Prostate gland (tissue), 2 donors: ENCODE results near the gene ANKRD39. TPM values are rescaled to one million over a fixed set of nuclear protein-coding genes. Genes with fewer than 3 reads are reported as not detected.
"Not testable (repeated sequence)": the region's sequence is repeated elsewhere in the genome, so short reads cannot be mapped to it uniquely, and the experiment has no call there.

Experiments
- DNase-seq: peaks from one replicate; pipeline ENCODE4 v3.0.0-alpha.2; 2019; ENCODE audit warnings: low spot score
- H3K27ac ChIP-seq, 2 donors: fragments of 200-600 bp; sonication (generic); 2 replicates each; pipeline ENCODE4 v1.5.1; 2017 to 2019
- H3K27me3 ChIP-seq: fragments of 200-600 bp; sonication (generic); replicated peaks from 2 replicates; pipeline ENCODE4 v1.5.1; 2019; ENCODE audit not compliant: insufficient read depth
- H3K36me3 ChIP-seq, 2 donors: fragments of 200-600 bp; sonication (generic); 1 replicate in 1 of 2; 2 replicates in 1 of 2; pipeline versions ENCODE4 v1.5.1 to v1.8.1; 2017 to 2019
- H3K4me1 ChIP-seq: fragments of 200-600 bp; sonication (generic); replicated peaks from 2 replicates; pipeline ENCODE4 v1.5.1; 2019
- H3K4me3 ChIP-seq, 2 donors: fragments of 200-600 bp; sonication (generic); 2 replicates each; pipeline ENCODE4 v1.5.1; 2017 to 2019
- H3K9me3 ChIP-seq: fragments of 200-600 bp; sonication (generic); 2 replicates; pipeline ENCODE4 v1.5.1; 2017
- POLR2A ChIP-seq: fragments of 450-650 bp; IDR thresholded peaks from one replicate; pipeline ENCODE4 v1.6.1; 2016; ENCODE audit warnings: antibody characterized with exemption, mild to moderate bottlenecking
- POLR2AphosphoS5 ChIP-seq: sonication (generic); formaldehyde crosslinking; IDR thresholded peaks from one replicate; pipeline ENCODE4 v1.6.1; 2017; ENCODE audit warnings: antibody characterized with exemption
- WGBS: methylation state at CpG from one replicate; pipeline ENCODE4 v1.1.5; 2018; 5-methylcytosine and 5-hydroxymethylcytosine counted together
- intact Hi-C: fragments of 100-400 bp; cut with DNase I; formaldehyde crosslinking; loops from one replicate; pipeline ENCODE4 v1.14.2; 2022
- total RNA-seq, 2 donors: library from RNA; depleted of rRNA; stranded (reverse); fragments of >200 nt; gene quantifications; one replicate each; pipeline ENCODE4 v1.1.0, GENCODE V29; 2016
- TF ChIP-seq, protein P1 (sequence below), 4 experiments: fragments of 200-600 bp in 2 of 4; fragments of 450-650 bp in 2 of 4; sonication (generic) in 2 of 4; IDR thresholded peaks; 1 replicate in 3 of 4; 2 replicates in 1 of 4; pipeline ENCODE4 v1.5.1; 2016 to 2019; ENCODE audit warnings: antibody characterized with exemption in 4 of 4, mild to moderate bottlenecking in 2 of 4, moderate library complexity in 2 of 4

Gene ANKRD39
- total RNA-seq, 2 donors from 2014 or later, result 21.2 to 38.7 TPM

- Histone ChIP-seq H3K4me1 (peaks cover 11% of the 10 kb centered on the region), H3K27me3 (no peaks in the 10 kb centered on the region), H3K36me3 (peaks cover 15 to 35% of the 10 kb centered on the region in 2 donors), H3K4me3 (no peak overlapping the region), H3K9me3 (no peaks in the 10 kb centered on the region), H3K27ac (peak overlapping the region in 1 of 2 donors; percentile 99)
- intact Hi-C loops, result loop anchor here (10.0 kb wide), 1 partner anchor 331 kb away; the partner anchor contains the start of gene ARID5A
- WGBS, result 65% methylated on average over 14 of the region's 14 CpGs
- no peak for TF ChIP-seq POLR2AphosphoS5
- TF ChIP-seq, protein P1, sequence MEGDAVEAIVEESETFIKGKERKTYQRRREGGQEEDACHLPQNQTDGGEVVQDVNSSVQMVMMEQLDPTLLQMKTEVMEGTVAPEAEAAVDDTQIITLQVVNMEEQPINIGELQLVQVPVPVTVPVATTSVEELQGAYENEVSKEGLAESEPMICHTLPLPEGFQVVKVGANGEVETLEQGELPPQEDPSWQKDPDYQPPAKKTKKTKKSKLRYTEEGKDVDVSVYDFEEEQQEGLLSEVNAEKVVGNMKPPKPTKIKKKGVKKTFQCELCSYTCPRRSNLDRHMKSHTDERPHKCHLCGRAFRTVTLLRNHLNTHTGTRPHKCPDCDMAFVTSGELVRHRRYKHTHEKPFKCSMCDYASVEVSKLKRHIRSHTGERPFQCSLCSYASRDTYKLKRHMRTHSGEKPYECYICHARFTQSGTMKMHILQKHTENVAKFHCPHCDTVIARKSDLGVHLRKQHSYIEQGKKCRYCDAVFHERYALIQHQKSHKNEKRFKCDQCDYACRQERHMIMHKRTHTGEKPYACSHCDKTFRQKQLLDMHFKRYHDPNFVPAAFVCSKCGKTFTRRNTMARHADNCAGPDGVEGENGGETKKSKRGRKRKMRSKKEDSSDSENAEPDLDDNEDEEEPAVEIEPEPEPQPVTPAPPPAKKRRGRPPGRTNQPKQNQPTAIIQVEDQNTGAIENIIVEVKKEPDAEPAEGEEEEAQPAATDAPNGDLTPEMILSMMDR (IDR thresholded peaks at IDR 0.05), result no peak
- no peak for TF ChIP-seq POLR2A
- DNase-seq, result no peak
Observed at GRCh38 chr2:96866149-96866548, 8.3 kb upstream of the ANKRD39 start.

DNA sequence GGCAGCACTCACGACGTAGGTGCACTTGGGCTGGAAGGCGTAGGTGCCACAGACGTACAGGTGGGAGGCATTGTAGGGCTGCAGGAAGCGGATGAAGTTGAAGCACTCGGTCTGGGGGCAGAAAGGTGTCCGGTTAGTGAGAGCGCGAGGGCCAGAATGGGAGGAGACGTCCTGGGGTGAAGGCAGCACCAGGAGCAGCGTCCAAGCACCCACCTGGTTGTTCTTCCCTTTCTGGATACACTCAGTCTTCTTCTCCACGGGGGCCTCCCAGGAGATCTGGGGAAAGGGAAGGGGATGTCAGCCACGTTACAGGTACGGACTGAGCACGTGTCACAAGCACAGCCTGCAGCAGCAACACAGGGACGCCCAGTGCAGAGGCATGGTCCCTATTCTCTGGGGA is 7.8 kb upstream of the ANKRD39 start:
- peaks cover 11% of the 10 kb centered on the region for H3K4me1 ChIP-seq
- peaks cover 15 to 35% of the 10 kb centered on the region in 2 donors for H3K36me3 ChIP-seq
- no peaks in the 10 kb centered on the region for H3K27me3 ChIP-seq
- DNase-seq, result no peak
- intact Hi-C loops, result loop anchor here (10.0 kb wide), 1 partner anchor 331 kb away; the partner anchor contains the start of gene ARID5A
- no peak overlapping the region for H3K4me3 ChIP-seq
- H3K27ac ChIP-seq, result no peak overlapping the region
- TF ChIP-seq POLR2AphosphoS5 (no peak), POLR2A (no peak)
- TF ChIP-seq, protein P1 (IDR thresholded peaks at IDR 0.05), result no peak
- no peaks in the 10 kb centered on the region for H3K9me3 ChIP-seq
- WGBS, result 77% methylated on average over 16 of the region's 16 CpGs

DNA sequence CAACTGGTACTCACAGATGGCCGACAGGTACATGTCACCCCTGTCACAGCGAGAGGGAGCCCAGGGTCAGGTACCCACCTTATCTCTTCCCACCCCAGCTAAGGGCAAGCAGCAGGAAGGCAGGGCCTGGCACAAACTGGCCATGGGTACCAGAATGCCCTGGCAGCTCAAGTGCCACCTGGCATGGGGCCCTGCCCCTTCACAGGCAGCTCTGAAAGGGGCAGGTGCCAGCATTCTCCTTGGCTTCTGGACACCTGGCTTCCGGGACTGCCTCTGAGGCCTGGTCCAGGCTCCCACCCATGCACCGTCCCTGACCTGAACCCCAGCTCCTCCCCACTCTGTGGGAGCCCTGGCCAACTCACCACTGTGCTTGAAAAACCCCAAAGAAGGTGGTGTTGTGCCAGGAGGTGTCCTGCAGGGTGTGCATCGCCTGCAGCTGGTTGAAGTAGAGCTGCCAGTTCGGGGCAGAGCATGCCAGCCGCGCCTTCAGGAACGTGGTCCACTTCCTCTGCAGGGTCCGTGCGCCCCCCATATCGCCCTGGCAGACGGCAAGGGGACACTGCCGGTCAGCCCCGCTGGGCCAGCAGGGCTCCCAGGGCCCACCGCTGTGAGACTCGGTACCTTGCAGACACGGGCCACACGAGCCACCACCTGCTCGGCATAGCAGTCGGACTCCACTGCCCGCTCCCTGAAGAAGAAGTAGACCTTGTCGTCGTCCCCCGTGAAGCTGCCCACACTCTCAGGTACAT is 6.7 kb upstream of the ANKRD39 start:
- DNase-seq, result no peak
- Histone ChIP-seq H3K27me3 (no peaks in the 10 kb centered on the region), H3K4me1 (peaks cover 15% of the 10 kb centered on the region), H3K4me3 (no peak overlapping the region), H3K27ac (no peak overlapping the region), H3K9me3 (no peaks in the 10 kb centered on the region), H3K36me3 (peaks cover 15 to 35% of the 10 kb centered on the region in 2 donors)
- TF ChIP-seq POLR2AphosphoS5 (no peak), POLR2A (no peak)
- TF ChIP-seq, protein P1 (IDR thresholded peaks at IDR 0.05), result no peak
- WGBS, result 73% methylated on average over 25 of the region's 25 CpGs
- intact Hi-C loops, result loop anchor here (10.0 kb wide), 1 partner anchor 330 kb away; the partner anchor contains the start of gene ARID5A

DNA sequence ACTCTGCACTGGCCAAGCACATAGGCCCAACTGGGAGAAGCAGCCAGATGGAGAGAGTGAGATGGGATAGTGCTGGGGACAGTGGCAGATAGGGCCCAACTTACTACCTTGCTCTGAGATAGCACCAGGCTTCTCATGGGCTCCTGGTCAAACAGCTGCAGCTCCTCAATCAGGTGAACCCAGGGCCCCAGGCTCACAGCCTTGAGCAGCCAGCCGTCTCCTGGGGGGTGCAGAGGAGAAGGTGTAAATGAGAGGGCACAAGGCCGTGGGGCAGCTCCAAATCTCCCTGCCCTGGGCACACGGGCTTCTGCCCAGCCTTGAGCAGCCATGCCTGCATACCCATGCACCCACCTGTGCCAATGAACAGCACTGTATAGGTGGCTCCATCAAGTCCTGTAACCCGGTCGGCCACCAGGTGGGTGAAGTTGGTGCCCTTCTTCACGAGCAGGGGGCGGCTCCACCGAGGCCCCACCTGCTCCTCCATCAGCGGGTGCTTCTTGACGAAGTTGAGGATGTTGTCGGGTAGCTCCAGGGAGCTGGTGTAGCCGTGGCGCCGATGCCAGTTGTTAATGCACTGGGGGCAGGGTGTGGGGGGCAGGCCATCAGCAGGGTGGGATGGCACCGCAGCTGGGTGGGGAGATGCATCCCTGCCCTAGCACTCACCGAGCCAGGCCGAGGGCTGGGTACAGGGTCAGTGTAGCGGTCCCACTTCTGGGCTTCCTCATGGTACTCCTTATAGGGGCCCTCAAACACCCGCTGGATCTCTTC is 5.9 kb upstream of the ANKRD39 start:
- no peak for TF ChIP-seq POLR2AphosphoS5
- TF ChIP-seq, protein P1 (IDR thresholded peaks at IDR 0.05), result no peak
- no peak for TF ChIP-seq POLR2A
- H3K27ac ChIP-seq, result no peak overlapping the region
- no peaks in the 10 kb centered on the region for H3K9me3 ChIP-seq
- H3K36me3 ChIP-seq, result peaks cover 15 to 35% of the 10 kb centered on the region in 2 donors
- H3K4me1 ChIP-seq, result peaks cover 20% of the 10 kb centered on the region
- 79% methylated on average over 13 of the region's 19 CpGs for WGBS
- intact Hi-C loops, result loop anchor here (10.0 kb wide), 1 partner anchor 329 kb away; the partner anchor contains the start of gene ARID5A
- DNase-seq, result no peak
- H3K27me3 ChIP-seq, result no peaks in the 10 kb centered on the region
- H3K4me3 ChIP-seq, result no peak overlapping the region

DNA sequence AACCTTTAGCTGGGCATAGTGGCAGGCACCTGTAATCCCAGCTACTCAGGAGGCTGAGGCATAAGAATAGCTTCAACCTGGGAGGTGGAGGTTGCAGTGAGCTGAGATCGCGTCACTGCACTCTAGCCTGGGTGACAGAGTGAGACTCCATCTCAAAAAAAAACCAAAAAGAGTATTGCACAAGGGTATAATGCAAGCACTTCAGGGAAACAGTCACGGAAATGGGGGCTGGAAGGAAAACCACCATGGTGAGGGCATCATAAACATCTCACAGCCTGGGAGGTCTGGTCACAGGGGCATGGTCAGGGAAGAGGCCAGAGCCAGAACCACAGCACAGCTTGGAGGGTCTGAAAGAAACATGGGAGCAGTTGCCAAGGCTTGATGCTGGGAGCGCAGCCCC is 5.2 kb upstream of the ANKRD39 start:
- WGBS, result 85% methylated on average over 4 of the region's 4 CpGs
- intact Hi-C loops, result loop anchor here (10.0 kb wide), 1 partner anchor 328 kb away; the partner anchor contains the start of gene ARID5A
- H3K27me3 ChIP-seq, DNase-seq, H3K9me3 ChIP-seq, H3K27ac ChIP-seq, H3K4me3 ChIP-seq: not testable (repeated sequence)
- Histone ChIP-seq H3K4me1 (peaks cover 20% of the 10 kb centered on the region), H3K36me3 (peaks cover 15 to 35% of the 10 kb centered on the region in 2 donors)
